MM.1S (cell line): ENCODE results near the gene NELL1.

Experiments used
- DNase-seq: peaks from one replicate; pipeline ENCODE4 v3.0.0-alpha.2; 2015
- H2AFZ ChIP-seq: fragments of 300-600 bp; sonication (generic); 2 replicates; pipeline ENCODE4 v1.6.0; 2016; ENCODE audit warnings: antibody characterized with exemption, low read length
- H3F3A ChIP-seq: fragments of 300-600 bp; sonication (generic); 2 replicates; pipeline ENCODE4 v1.6.1; 2016; ENCODE audit warnings: mild to moderate bottlenecking, antibody characterized with exemption, low read length, moderate library complexity, mixed read lengths; ENCODE audit not compliant: insufficient read depth
- H3K27ac ChIP-seq: fragments of 300-600 bp; sonication (generic); 2 replicates; pipeline ENCODE4 v1.5.1; 2016; ENCODE audit warnings: mild to moderate bottlenecking, low read length
- H3K27me3 ChIP-seq: fragments of 300-600 bp; sonication (generic); replicated peaks from 2 replicates; pipeline ENCODE4 v1.6.0; 2016; ENCODE audit warnings: low read length; ENCODE audit not compliant: insufficient read depth
- H3K36me3 ChIP-seq: fragments of 300-600 bp; sonication (generic); replicated peaks from 2 replicates; pipeline ENCODE4 v1.6.1; 2016; ENCODE audit warnings: mild to moderate bottlenecking, low read length, mixed read lengths; ENCODE audit not compliant: insufficient read depth
- H3K4me1 ChIP-seq: fragments of 300-600 bp; sonication (generic); 2 replicates; pipeline ENCODE4 v1.6.1; 2016; ENCODE audit warnings: low read length, mixed read lengths
- H3K4me2 ChIP-seq: fragments of 300-600 bp; sonication (generic); 2 replicates; pipeline ENCODE4 v1.6.0; 2016; ENCODE audit warnings: low read depth, low read length
- H3K4me3 ChIP-seq: fragments of 300-600 bp; sonication (generic); 2 replicates; pipeline ENCODE4 v1.5.1; 2016; ENCODE audit warnings: low read length, mixed read lengths
- H3K79me2 ChIP-seq: fragments of 300-600 bp; sonication (generic); 2 replicates; pipeline ENCODE4 v1.6.1; 2016; ENCODE audit warnings: mixed run types, low read length, mixed read lengths
- H3K9ac ChIP-seq: fragments of 300-600 bp; sonication (generic); 2 replicates; pipeline ENCODE4 v1.6.1; 2016; ENCODE audit warnings: low read length, mixed read lengths
- H3K9me2 ChIP-seq: fragments of 300-600 bp; sonication (generic); replicated peaks from 2 replicates; pipeline ENCODE4 v1.6.1; 2016; ENCODE audit warnings: mild to moderate bottlenecking, low read length, mixed read lengths; ENCODE audit not compliant: insufficient read depth
- H3K9me3 ChIP-seq: fragments of 300-600 bp; sonication (generic); replicated peaks from 2 replicates; pipeline ENCODE4 v1.6.1; 2016; ENCODE audit warnings: mild to moderate bottlenecking, low read length, mixed read lengths; ENCODE audit not compliant: insufficient read depth
- H4K20me1 ChIP-seq: fragments of 300-600 bp; sonication (generic); 2 replicates; pipeline ENCODE4 v1.6.1; 2016; ENCODE audit warnings: mild to moderate bottlenecking, low read length, moderate library complexity, mixed read lengths; ENCODE audit not compliant: insufficient read depth
- EZH2 ChIP-seq: fragments of 300-600 bp; sonication (generic); optimal IDR thresholded peaks from 2 replicates; pipeline ENCODE3; 2017; ENCODE audit warnings: low read depth, mild to moderate bottlenecking, antibody characterized with exemption, low read length, mixed read lengths
- EZH2phosphoT487 ChIP-seq: fragments of 300-600 bp; sonication (generic); IDR thresholded peaks from 2 replicates; pipeline ENCODE4 v1.6.1; 2018; ENCODE audit warnings: antibody characterized with exemption, low read length
- TF ChIP-seq, protein P1 (sequence below): fragments of 300-600 bp; sonication (generic); IDR thresholded peaks from 2 replicates; pipeline ENCODE4 v1.5.1; 2016; ENCODE audit warnings: antibody characterized with exemption, low read length, mixed read lengths

The NELL1 gene

GRCh38 chr11:20973940-20974559 is 304.7 kb downstream of the NELL1 start:
- no peak overlapping the region for H2AFZ ChIP-seq
- no peaks in the 10 kb centered on the region for H3K4me1 ChIP-seq
- no peak overlapping the region for H3K9ac ChIP-seq
- H3K9me3 ChIP-seq, result no peaks in the 10 kb centered on the region
- no peak overlapping the region for H3K4me2 ChIP-seq
- no peak for DNase-seq
- no peak overlapping the region for H3K27ac ChIP-seq
- no peaks in the 10 kb centered on the region for H3K27me3 ChIP-seq
- TF ChIP-seq, protein P1, sequence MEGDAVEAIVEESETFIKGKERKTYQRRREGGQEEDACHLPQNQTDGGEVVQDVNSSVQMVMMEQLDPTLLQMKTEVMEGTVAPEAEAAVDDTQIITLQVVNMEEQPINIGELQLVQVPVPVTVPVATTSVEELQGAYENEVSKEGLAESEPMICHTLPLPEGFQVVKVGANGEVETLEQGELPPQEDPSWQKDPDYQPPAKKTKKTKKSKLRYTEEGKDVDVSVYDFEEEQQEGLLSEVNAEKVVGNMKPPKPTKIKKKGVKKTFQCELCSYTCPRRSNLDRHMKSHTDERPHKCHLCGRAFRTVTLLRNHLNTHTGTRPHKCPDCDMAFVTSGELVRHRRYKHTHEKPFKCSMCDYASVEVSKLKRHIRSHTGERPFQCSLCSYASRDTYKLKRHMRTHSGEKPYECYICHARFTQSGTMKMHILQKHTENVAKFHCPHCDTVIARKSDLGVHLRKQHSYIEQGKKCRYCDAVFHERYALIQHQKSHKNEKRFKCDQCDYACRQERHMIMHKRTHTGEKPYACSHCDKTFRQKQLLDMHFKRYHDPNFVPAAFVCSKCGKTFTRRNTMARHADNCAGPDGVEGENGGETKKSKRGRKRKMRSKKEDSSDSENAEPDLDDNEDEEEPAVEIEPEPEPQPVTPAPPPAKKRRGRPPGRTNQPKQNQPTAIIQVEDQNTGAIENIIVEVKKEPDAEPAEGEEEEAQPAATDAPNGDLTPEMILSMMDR, result no peak
- H3K9me2 ChIP-seq, result no peaks in the 10 kb centered on the region
- no peaks in the 10 kb centered on the region for H3F3A ChIP-seq
- H3K4me3 ChIP-seq, result no peak overlapping the region
- H3K36me3 ChIP-seq, result no peaks in the 10 kb centered on the region
- no peaks in the 10 kb centered on the region for H3K79me2 ChIP-seq
- H4K20me1 ChIP-seq, result no peaks in the 10 kb centered on the region

GRCh38 chr11:20980736-20981135 is 311.4 kb downstream of the NELL1 start:
- Histone ChIP-seq H3K4me3 (no peak overlapping the region), H3K4me1 (no peaks in the 10 kb centered on the region), H3F3A (no peaks in the 10 kb centered on the region), H3K4me2 (no peak overlapping the region), H3K79me2 (no peaks in the 10 kb centered on the region), H4K20me1 (no peaks in the 10 kb centered on the region), H2AFZ (no peak overlapping the region), H3K27ac (no peak overlapping the region), H3K9me3 (no peaks in the 10 kb centered on the region), H3K36me3 (no peaks in the 10 kb centered on the region), H3K9me2 (no peaks in the 10 kb centered on the region), H3K9ac (no peak overlapping the region), H3K27me3 (no peaks in the 10 kb centered on the region)
- TF ChIP-seq, protein P1, result no peak
- TF ChIP-seq EZH2, result no peak
- TF ChIP-seq EZH2phosphoT487, result no peak
- DNase-seq, result no peak

DNA sequence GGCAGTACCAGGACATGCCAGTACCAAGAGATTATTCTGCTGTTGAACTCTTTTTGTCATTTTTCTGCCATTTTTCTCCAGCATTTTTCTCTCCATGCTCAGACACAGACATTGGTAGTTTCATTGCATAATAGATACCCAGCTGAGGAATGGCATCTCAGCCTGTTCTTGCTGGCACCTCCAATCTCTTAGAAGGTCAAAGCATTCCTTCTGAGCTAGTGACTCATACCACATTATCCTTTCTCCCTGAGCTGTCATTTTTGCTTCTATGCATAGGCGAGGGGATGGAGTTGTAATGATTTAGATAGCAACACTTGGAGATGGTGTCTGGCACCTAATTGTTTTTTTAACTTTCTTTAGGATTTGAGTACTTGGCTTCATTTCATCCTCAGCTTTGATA is 321.1 kb downstream of the NELL1 start:
- no peak overlapping the region for H3K4me3 ChIP-seq
- no peaks in the 10 kb centered on the region for H3F3A ChIP-seq
- no peak overlapping the region for H3K4me2 ChIP-seq
- no peaks in the 10 kb centered on the region for H3K36me3 ChIP-seq
- no peak overlapping the region for H2AFZ ChIP-seq
- no peak overlapping the region for H3K27ac ChIP-seq
- TF ChIP-seq EZH2, result no peak
- TF ChIP-seq, protein P1, result no peak
- no peak for TF ChIP-seq EZH2phosphoT487
- no peaks in the 10 kb centered on the region for H3K4me1 ChIP-seq
- H3K9me3 ChIP-seq, result no peaks in the 10 kb centered on the region
- no peaks in the 10 kb centered on the region for H3K79me2 ChIP-seq
- H3K9ac ChIP-seq, result no peak overlapping the region
- DNase-seq, result no peak
- H3K27me3 ChIP-seq, result no peaks in the 10 kb centered on the region
- no peaks in the 10 kb centered on the region for H4K20me1 ChIP-seq
- H3K9me2 ChIP-seq, result no peaks in the 10 kb centered on the region
